Posterior cingulate gyrus (tissue), 11 donors: Measurements from ENCODE around the gene INIP.
"Not testable (repeated sequence)": the region's sequence is repeated elsewhere in the genome, so short reads cannot be mapped to it uniquely, and the experiment has no call there.

ENCODE experiments used
- DNase-seq, 10 donors: peaks; one replicate each; pipeline versions ENCODE4 v3.0.0 to v3.0.0-alpha.2; 2020 to 2021; ENCODE audit warnings: mixed read lengths in 3 of 10
- intact Hi-C: fragments of 100-400 bp; cut with DNase I; formaldehyde crosslinking; loops from one replicate; pipeline ENCODE4 v1.15.1; 2023

The INIP gene

GRCh38 chr9:112680731-112681402 is 37.0 kb downstream of the INIP start:
- intact Hi-C loops = no loop called here
- DNase-seq = no peak

- no peak for DNase-seq
- intact Hi-C loops = no loop called here
Measured at GRCh38 chr9:112677040-112677439, 40.9 kb downstream of the INIP start.

DNA sequence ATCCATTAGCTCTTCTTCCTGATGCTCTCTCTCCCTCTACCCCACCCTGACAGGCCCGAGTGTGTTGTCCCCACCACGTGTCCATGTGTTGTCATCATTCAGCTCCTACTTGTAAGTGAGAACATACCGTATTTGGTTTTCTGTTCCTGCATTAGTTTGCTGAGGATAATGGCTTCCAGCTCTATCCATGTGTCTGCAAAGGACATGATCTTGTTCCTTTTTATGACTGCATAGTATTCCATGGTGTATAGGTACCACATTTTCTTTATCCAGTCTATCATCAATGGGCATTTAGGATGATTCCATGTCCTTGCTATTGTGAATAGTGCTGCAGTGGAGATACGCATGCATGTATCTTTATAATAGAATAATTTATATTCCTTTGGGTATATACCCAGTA is 44.7 kb downstream of the INIP start:
- DNase-seq, intact Hi-C loops: not testable (repeated sequence)

DNA sequence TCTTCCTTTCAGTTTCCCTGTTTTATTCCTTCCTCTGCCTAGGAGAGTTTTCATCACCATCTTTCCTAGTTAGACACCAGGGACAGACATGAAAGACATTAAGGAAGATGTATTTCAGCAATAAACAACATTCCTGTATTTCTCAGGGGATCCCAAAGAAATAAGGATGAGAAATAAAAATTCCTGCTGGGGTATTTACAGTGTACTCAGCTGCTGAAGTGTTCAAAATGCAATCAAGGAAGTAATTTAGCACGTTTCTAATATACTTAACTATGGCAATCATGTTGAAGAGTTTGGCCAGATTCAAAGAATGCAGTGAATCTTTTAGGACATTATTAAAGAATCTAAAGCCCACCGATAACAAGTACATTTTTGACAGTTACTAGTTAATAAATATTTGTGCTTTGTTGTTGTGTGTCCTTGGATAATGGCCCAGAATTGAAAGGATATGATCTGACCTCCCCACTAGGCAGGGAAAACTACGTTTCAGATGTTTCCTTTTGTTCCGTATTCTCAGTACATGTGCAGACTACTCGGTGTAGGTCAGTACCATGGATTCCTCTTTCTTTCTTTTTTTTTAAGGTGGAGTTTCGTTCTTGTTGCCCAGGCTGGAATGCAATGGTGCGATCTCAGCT is 46.8 kb downstream of the INIP start:
- no peak for DNase-seq

DNA sequence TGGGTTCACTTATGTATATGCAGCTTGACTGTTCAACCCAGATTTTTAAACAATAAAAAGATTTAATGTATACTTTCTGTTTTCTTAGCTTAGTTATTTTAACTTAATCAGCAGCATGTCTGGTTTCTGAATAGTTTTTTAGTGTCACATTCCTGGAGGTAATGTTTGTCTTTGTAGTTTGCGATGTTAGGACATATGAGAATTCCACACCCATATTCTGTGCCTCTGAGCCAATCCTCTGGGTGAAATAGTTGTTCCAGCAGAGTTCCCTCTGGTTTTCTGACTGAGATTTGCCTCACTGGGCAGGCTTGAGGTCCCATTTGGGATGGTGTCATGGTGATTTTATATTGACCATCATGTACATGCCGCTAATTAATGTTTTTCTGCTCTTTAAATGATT is 48.6 kb downstream of the INIP start:
- intact Hi-C loops = no loop called here
- no peak for DNase-seq

More for the DNA sequence above, 46.8 kb downstream of the INIP start:
- intact Hi-C loops = no loop called here

- DNase-seq = no peak
Measured at GRCh38 chr9:112665347-112665746, 52.6 kb downstream of the INIP start.

DNA sequence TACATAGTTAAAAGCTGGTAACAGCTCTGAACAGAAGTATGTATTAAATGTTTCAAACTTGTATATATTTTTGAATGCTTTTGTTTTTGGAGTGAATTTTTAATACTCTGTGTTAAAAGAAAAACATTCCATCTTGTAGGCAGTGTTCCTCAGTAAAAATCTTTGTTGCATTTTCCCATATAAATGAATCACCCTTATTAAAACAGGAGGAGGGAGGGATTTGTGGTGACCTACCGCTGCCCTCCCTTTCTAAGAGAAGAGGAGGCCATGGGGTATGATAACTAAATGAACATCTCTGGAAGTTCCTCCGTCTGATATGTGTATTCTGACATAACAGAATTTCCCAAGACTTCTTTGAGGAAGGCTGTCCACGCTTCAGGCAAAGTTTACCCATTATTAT is 53.4 kb downstream of the INIP start:
- no peak for DNase-seq
- intact Hi-C loops = no loop called here

More at GRCh38 chr9:112665347-112665746, 52.6 kb downstream of the INIP start:
- intact Hi-C loops = no loop called here

DNA sequence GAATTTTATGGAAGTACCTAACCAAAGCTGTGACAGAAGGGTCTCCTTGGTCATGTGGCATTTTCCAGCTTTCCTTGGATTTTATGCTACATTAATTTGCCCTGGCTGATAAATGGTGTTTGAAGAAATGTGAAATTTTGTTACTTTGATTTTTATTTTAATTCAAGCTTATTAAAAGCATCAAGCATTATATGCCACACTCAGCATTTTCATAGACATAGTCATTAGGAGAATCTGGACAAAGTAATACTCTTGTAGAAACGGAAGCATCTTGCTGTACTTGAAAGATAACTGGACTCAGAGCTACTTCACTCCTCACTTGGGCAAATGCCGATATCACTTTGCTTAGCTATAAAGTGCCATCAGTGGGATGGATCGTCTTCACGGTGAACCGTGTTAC is 54.2 kb downstream of the INIP start:
- no peak for DNase-seq
- intact Hi-C loops = no loop called here

GRCh38 chr9:112659906-112660305 is 58.0 kb downstream of the INIP start:
- DNase-seq = no peak
- intact Hi-C loops = no loop called here

DNA sequence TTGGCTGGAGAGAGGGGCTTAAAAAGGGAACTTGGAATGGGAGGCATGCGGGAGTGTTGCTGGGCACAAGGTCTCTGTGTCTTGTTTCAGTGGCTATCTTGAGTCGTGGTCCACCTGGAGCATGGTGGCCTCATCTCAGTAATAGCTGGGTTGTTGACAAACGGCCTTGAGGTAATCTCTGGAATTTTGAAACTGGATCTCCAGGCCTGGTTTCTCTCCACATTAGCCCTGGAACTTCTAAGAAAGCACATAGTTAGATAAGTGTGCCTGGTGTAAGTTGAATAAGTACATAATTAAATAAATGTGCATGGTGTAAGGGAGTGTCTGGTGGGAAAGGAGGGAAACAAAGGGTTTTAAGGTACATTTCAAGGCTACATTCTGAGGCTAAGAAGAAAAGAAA is 62.2 kb downstream of the INIP start:
- intact Hi-C loops = no loop called here

DNA sequence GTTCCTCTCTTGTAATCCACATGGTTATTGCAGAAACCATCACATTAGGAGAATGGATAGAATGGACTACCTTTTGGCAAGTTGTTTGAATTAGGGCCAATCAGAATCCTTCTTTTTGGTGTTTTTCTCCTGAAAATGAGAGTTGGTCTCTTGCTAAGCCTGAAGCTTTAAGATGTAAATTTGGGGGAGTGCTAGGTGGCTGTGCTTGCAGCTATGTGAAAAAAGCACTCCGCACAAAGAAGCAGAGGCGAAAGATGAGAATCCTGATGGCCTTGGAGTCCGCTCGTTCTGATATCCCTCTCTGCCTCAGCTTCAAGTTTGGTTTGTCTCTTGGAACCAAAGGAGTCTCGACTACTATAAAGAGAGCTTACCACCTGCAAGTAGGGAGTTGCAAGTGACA is 63.6 kb downstream of the INIP start:
- intact Hi-C loops = no loop called here
- no peak for DNase-seq

More for the DNA sequence above, 62.2 kb downstream of the INIP start:
- DNase-seq = no peak

DNA sequence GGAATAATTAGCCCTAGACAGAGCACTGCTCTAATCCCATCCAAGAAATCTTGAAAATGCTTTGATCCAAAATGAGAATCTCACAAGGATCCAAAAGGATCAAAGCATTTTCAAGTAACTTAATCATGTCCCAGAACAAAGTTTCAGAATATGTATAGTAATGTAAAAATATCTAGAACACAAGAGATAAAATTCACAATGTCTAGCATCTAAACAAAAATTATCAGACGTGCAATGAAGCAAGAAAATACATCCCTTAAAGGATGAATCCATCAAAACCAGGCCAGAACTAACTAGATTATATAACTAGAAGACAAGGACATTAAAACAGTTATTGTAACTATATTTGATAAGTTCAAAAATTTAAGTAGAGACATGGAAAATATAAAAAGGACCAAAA is 69.3 kb downstream of the INIP start:
- DNase-seq = no peak
- intact Hi-C loops = no loop called here

- intact Hi-C loops = no loop called here
- DNase-seq = no peak
Measured at GRCh38 chr9:112647596-112647995, 70.3 kb downstream of the INIP start.

- intact Hi-C loops = no loop called here
- no peak for DNase-seq
Measured at GRCh38 chr9:112642126-112642525, 75.8 kb downstream of the INIP start.

GRCh38 chr9:112640311-112640710 is 77.6 kb downstream of the INIP start:
- no peak for DNase-seq
- intact Hi-C loops = no loop called here
